A549 treated with AZD9567 at 1 μM for 4 hours (cell line): Measurements from ENCODE around the gene TM9SF4. TPM values are rescaled to one million over a fixed set of nuclear protein-coding genes. Genes with fewer than 3 reads are reported as not detected.

Source experiments
- total RNA-seq: library from RNA; stranded (reverse); fragments of 200-300 nt; extraction: Qiagen RNA extraction; gene quantifications from 5 replicates; pipeline ENCODE4 v1.2.3, GENCODE V29; 2022; ENCODE audit not compliant: insufficient read depth

TM9SF4 gene, protein sequence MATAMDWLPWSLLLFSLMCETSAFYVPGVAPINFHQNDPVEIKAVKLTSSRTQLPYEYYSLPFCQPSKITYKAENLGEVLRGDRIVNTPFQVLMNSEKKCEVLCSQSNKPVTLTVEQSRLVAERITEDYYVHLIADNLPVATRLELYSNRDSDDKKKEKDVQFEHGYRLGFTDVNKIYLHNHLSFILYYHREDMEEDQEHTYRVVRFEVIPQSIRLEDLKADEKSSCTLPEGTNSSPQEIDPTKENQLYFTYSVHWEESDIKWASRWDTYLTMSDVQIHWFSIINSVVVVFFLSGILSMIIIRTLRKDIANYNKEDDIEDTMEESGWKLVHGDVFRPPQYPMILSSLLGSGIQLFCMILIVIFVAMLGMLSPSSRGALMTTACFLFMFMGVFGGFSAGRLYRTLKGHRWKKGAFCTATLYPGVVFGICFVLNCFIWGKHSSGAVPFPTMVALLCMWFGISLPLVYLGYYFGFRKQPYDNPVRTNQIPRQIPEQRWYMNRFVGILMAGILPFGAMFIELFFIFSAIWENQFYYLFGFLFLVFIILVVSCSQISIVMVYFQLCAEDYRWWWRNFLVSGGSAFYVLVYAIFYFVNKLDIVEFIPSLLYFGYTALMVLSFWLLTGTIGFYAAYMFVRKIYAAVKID
- total RNA-seq, result 34.5 to 36.8 TPM (median 36.2 TPM) in 5 replicates

DNA sequence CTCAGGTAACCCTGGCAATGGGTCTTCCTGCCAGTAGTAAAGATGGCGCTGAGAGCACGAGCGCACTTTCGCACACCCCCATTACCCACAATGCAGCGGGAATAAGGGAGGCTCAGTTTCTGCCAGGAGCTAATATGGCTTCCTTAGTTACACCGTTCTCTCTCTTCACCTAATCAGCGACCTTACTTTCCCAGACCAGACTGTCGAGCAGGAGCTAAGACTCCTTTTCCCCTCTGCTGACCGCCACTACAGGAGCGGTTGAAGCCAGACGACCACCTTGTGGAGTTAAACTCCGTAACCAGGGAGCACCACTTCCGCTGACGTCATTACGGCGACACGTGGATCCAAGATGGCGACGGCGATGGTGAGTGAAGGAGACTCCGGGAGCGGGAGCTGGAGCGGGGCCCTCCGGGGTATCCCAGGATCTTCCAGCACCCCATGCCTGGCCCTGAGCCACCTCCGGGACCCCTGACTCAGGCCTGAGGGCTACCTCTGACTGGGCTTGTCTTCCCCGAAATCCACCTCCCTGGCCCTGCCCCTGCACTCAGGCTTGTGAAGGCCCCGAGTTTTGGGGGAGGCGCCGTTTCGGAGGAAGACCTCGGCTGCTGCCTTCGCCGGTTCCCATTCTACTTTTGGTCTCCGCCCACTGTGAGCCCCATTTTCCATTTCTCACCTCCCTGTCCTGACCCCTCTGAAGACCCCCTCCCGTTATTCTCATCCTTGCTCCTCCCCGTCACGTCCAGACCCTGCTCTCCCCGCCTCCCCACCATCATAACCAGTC lies at the start of gene TM9SF4:
TSS of gene TM9SF4 (plus strand) at position 323 of the 781 bp plus-strand sequence. CDS start at position 350, 27 bp downstream.

DNA sequence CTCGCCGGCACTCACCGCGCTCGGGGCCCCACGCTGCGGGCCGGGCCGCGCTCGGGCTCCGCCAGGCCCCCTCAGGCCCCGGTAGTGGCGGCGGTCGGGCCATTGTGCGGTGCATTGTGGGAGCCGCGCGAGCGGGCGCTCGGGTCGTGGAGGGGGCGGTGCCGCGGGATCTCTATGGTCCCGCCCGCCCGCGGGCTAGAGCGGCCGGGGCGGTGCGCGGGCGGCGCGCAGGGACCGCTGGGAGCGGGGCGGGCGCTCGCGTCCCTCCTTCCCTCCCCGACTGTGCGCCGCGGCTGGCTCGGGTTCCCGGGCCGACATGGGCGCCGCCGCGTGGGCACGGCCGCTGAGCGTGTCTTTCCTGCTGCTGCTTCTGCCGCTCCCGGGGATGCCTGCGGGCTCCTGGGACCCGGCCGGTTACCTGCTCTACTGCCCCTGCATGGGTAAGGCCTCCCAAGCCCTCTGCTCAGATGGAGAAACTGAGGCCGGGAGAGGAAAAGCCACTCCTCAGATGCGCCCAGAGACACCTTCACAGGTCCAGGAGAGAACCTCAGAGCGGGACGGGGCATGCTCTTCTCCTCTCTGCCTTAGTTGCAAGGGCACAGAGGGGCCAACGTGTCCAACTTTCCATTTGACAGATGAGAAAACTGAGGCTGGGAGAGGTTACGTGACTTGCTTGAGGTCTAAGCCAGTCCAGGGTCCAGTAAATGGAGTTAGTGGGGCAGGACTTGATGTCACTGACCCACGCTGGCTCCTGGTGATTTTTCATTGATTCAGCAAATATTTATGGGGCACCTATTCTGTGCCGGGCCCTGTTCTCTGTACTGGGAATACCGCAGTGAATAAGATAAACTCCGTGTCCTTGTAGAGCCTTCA lies 98.3 kb downstream of the TM9SF4 start, which contains the start of the genes PLAGL2 and POFUT1:
TSS of gene PLAGL2 (minus strand) at position 118 of the 873 bp plus-strand sequence. CDS start 5,565 bp downstream, outside the sequence.
TSS of gene POFUT1 (plus strand) at position 255 of the 873 bp plus-strand sequence. CDS start at position 317, 62 bp downstream.

Other genes starting within 250 kb of the TM9SF4 start
- 0.73 to 1.0 TPM (median 0.88 TPM) in 4 of 5 replicates, not detected in the other for gene DUSP15, start 239.2 kb upstream of the TM9SF4 start, total RNA-seq
- gene TTLL9, start 239.1 kb upstream of the TM9SF4 start, total RNA-seq, result 0.03 to 0.15 TPM (median 0.11 TPM) in 4 of 5 replicates, not detected in the other
- gene PDRG1, start 157.7 kb upstream of the TM9SF4 start, total RNA-seq, result 30.6 to 37.3 TPM (median 34.6 TPM) in 5 replicates
- 0.01 TPM in 4 of 5 replicates, not detected in the other for gene XKR7, start 141.6 kb upstream of the TM9SF4 start, total RNA-seq
- 0.36 to 0.63 TPM (median 0.50 TPM) in 4 of 5 replicates, not detected in the other for gene CCM2L, start 99.3 kb upstream of the TM9SF4 start, total RNA-seq
- gene HCK, start 57.5 kb upstream of the TM9SF4 start, total RNA-seq, result 0.03 to 0.09 TPM (median 0.09 TPM) in 4 of 5 replicates, not detected in the other
- 13.8 to 15.4 TPM (median 14.2 TPM) in 5 replicates for gene PLAGL2, start 98.0 kb downstream of the TM9SF4 start, total RNA-seq
- gene POFUT1, start 98.2 kb downstream of the TM9SF4 start, total RNA-seq, result 37.6 to 47.0 TPM (median 46.3 TPM) in 5 replicates
- 22.9 to 25.1 TPM (median 23.6 TPM) in 5 replicates for gene KIF3B, start 167.9 kb downstream of the TM9SF4 start, total RNA-seq
- gene ASXL1, start 248.6 kb downstream of the TM9SF4 start, total RNA-seq, result 24.6 to 30.9 TPM (median 29.7 TPM) in 5 replicates